ENCODE measurements around the gene PEAK3.
A peak's percentile ranks its signal among the peaks of the same experiment; 100 is the strongest.

PEAK3 gene

GRCh38 chr19:2327773-2328400 is 45.9 kb upstream of the PEAK3 start:
- peak overlapping the region; percentile 80 to 98 (median 92) for H3K4me3 ChIP-seq
- H3K4me2 ChIP-seq: peak overlapping the region; percentile 84 to 98 (median 97)
- H4K20me1 ChIP-seq: peaks cover 29 to 85% (median 48%) of the 10 kb centered on the region in 11 experiments; a peak in 21 of 22 replicates
- peak overlapping the region; percentile 89 to 98 (median 92) for H3K9ac ChIP-seq
- H3K36me3 ChIP-seq: peaks cover 7 to 29% (median 13%) of the 10 kb centered on the region in 11 experiments; a peak in 19 of 22 replicates
- no peak for TF ChIP-seq Cebpa-rat (IDR thresholded peaks at IDR 0.05)
- H3K27me3 ChIP-seq: peaks cover 0 to 14% (median 0%) of the 10 kb centered on the region in 11 experiments; a peak in 5 of 22 replicates
- peak overlapping the region; percentile 73 to 98 (median 93); a peak in 21 of 22 replicates for H3K27ac ChIP-seq
- H3K9me3 ChIP-seq (replicated peaks in 1 of 11): no peaks in the 10 kb centered on the region
- H3K4me1 ChIP-seq: peaks cover 76 to 89% (median 84%) of the 10 kb centered on the region in 10 experiments

GRCh38 chr19:2326699-2327360 is 44.9 kb upstream of the PEAK3 start:
- Histone ChIP-seq H3K4me2 (peak overlapping the region; percentile 84 to 98 (median 97)), H3K4me3 (peak overlapping the region in 9 of 10 experiments; percentile 86 to 98 (median 92); a peak in 18 of 20 replicates), H3K4me1 (peaks cover 65 to 88% (median 85%) of the 10 kb centered on the region in 10 experiments), H3K27me3 (peaks cover 0 to 17% (median 0%) of the 10 kb centered on the region in 11 experiments; a peak in 5 of 22 replicates), H3K36me3 (peaks cover 13 to 39% (median 20%) of the 10 kb centered on the region in 11 experiments; a peak in 21 of 22 replicates), H3K9ac (peak overlapping the region; percentile 89 to 98 (median 92); a peak in 21 of 22 replicates), H4K20me1 (peaks cover 29 to 85% (median 57%) of the 10 kb centered on the region in 11 experiments; a peak in 21 of 22 replicates), H3K9me3 (replicated peaks in 1 of 11) (no peaks in the 10 kb centered on the region), H3K27ac (peak overlapping the region in 10 of 11 experiments; percentile 85 to 98 (median 93); a peak in 20 of 22 replicates)
- no peak for TF ChIP-seq Cebpa-rat (IDR thresholded peaks at IDR 0.05)

- Histone ChIP-seq H3K4me1 (peaks cover 52 to 88% (median 82%) of the 10 kb centered on the region in 10 experiments), H3K27me3 (peaks cover 0 to 17% (median 0%) of the 10 kb centered on the region in 11 experiments; a peak in 5 of 22 replicates), H3K4me2 (peak overlapping the region; percentile 84 to 98 (median 97)), H3K27ac (peak overlapping the region in 8 of 11 experiments; percentile 34 to 98 (median 94); a peak in 14 of 22 replicates), H3K9ac (peak overlapping the region; percentile 29 to 98 (median 92); a peak in 19 of 22 replicates), H3K9me3 (replicated peaks in 1 of 11) (no peaks in the 10 kb centered on the region), H4K20me1 (peaks cover 29 to 83% (median 69%) of the 10 kb centered on the region in 11 experiments; a peak in 21 of 22 replicates), H3K4me3 (peak overlapping the region; percentile 7 to 93 (median 48); a peak in 17 of 20 replicates), H3K36me3 (peaks cover 20 to 52% (median 30%) of the 10 kb centered on the region in 11 experiments; a peak in 21 of 22 replicates)
- no peak for TF ChIP-seq Cebpa-rat (IDR thresholded peaks at IDR 0.05)
These were observed 43.5 kb upstream of the PEAK3 start for GRCh38 chr19:2325281-2326046.

- H3K9ac ChIP-seq: peak overlapping the region in 10 of 11 experiments; percentile 5 to 98 (median 93); a peak in 18 of 22 replicates
- H3K9me3 ChIP-seq (replicated peaks in 1 of 11): no peaks in the 10 kb centered on the region
- H3K4me1 ChIP-seq: peaks cover 49 to 88% (median 81%) of the 10 kb centered on the region in 10 experiments
- peaks cover 29 to 83% (median 73%) of the 10 kb centered on the region in 11 experiments; a peak in 21 of 22 replicates for H4K20me1 ChIP-seq
- peaks cover 20 to 52% (median 30%) of the 10 kb centered on the region in 11 experiments; a peak in 21 of 22 replicates for H3K36me3 ChIP-seq
- H3K4me3 ChIP-seq: peak overlapping the region in 9 of 10 experiments; percentile 38 to 93 (median 51); a peak in 17 of 20 replicates
- H3K4me2 ChIP-seq: peak overlapping the region; percentile 84 to 98 (median 97)
- no peak for TF ChIP-seq Cebpa-rat (IDR thresholded peaks at IDR 0.05)
- peaks cover 0 to 17% (median 0%) of the 10 kb centered on the region in 11 experiments; a peak in 5 of 22 replicates for H3K27me3 ChIP-seq
- H3K27ac ChIP-seq: peak overlapping the region in 8 of 11 experiments; percentile 1 to 98 (median 94); a peak in 17 of 22 replicates
These were observed 42.4 kb upstream of the PEAK3 start for GRCh38 chr19:2324220-2324948.

GRCh38 chr19:2323707-2324106 is 41.7 kb upstream of the PEAK3 start:
- no peak for TF ChIP-seq Cebpa-rat (IDR thresholded peaks at IDR 0.05)
- Histone ChIP-seq H3K27me3 (peaks cover 0 to 17% (median 0%) of the 10 kb centered on the region in 11 experiments; a peak in 5 of 22 replicates), H3K27ac (peak overlapping the region in 6 of 11 experiments; percentile 93 to 98 (median 94); a peak in 11 of 22 replicates), H3K9me3 (replicated peaks in 1 of 11) (no peaks in the 10 kb centered on the region), H3K36me3 (peaks cover 20 to 52% (median 30%) of the 10 kb centered on the region in 11 experiments; a peak in 21 of 22 replicates), H4K20me1 (peaks cover 29 to 89% (median 77%) of the 10 kb centered on the region in 11 experiments; a peak in 21 of 22 replicates), H3K4me3 (peak overlapping the region in 4 of 10 experiments; percentile 45 to 93 (median 58); a peak in 4 of 20 replicates), H3K9ac (peak overlapping the region in 6 of 11 experiments; percentile 92 to 98 (median 96); a peak in 12 of 22 replicates), H3K4me2 (peak overlapping the region in 10 of 11 experiments; percentile 84 to 98 (median 96); a peak in 19 of 22 replicates), H3K4me1 (peaks cover 52 to 92% (median 85%) of the 10 kb centered on the region in 10 experiments)

GRCh38 chr19:2321565-2322283 is 39.7 kb upstream of the PEAK3 start:
- TF ChIP-seq Cebpa-rat (IDR thresholded peaks at IDR 0.05): no peak
- Histone ChIP-seq H3K27ac (no peak overlapping the region), H3K27me3 (peaks cover 0 to 17% (median 0%) of the 10 kb centered on the region in 11 experiments; a peak in 5 of 22 replicates), H3K9ac (peak overlapping the region in 3 of 11 experiments; percentile 24 to 37 (median 32); a peak in 3 of 22 replicates), H3K4me3 (peak overlapping the region in 1 of 10 experiments; percentile 4; a peak in 1 of 20 replicates), H3K4me2 (peak overlapping the region in 8 of 11 experiments; percentile 89 to 98 (median 96); a peak in 16 of 22 replicates), H3K9me3 (replicated peaks in 1 of 11) (no peaks in the 10 kb centered on the region), H3K4me1 (peaks cover 58 to 100% (median 95%) of the 10 kb centered on the region in 10 experiments), H3K36me3 (peaks cover 20 to 47% (median 30%) of the 10 kb centered on the region in 11 experiments; a peak in 21 of 22 replicates), H4K20me1 (peaks cover 26 to 94% (median 69%) of the 10 kb centered on the region in 11 experiments; a peak in 21 of 22 replicates)
